Activated naive CD4-positive, alpha-beta T cell treated with anti-CD3 and anti-CD28 coated beads, Interleukin-2, amount 50 U/mL, for 72 hours (primary cell): ENCODE data around the gene OR10C1. TPM values are rescaled to one million over a fixed set of nuclear protein-coding genes. Genes with fewer than 3 reads are reported as not detected.
"Not testable (repeated sequence)": the region's sequence is repeated elsewhere in the genome, so short reads cannot be mapped to it uniquely, and the experiment has no call there.

Experiments used
- ATAC-seq, 2 donors: fragments of 150-1000 bp; cut with Tn5 transposase; 2 replicates each; pipeline ENCODE4 v1.10.0; 2021; ENCODE audit warnings: mild to moderate bottlenecking in 2 of 2, moderate library complexity in 2 of 2
- DNase-seq, 2 donors: peaks; one replicate each; pipeline ENCODE4 v3.0.0; 2021 to 2022; ENCODE audit warnings: low spot score in 2 of 2
- H3K27ac Mint-ChIP-seq, 2 donors: one replicate each; pipeline ENCODE4 v1.8.0; 2022; ENCODE audit warnings: mild to moderate bottlenecking in 2 of 2, mixed read lengths in 2 of 2
- H3K36me3 Mint-ChIP-seq, 2 donors: one replicate each; pipeline ENCODE4 v1.8.0; 2022; ENCODE audit warnings: mixed read lengths in 2 of 2
- H3K9me3 Mint-ChIP-seq, 2 donors: one replicate each; pipeline ENCODE4 v1.8.0; 2022; ENCODE audit warnings: mixed read lengths in 2 of 2
- total RNA-seq, 2 donors: library from RNA; stranded (reverse); gene quantifications; one replicate each; pipeline ENCODE4 v1.2.3, GENCODE V29; 2022

OR10C1 gene, protein sequence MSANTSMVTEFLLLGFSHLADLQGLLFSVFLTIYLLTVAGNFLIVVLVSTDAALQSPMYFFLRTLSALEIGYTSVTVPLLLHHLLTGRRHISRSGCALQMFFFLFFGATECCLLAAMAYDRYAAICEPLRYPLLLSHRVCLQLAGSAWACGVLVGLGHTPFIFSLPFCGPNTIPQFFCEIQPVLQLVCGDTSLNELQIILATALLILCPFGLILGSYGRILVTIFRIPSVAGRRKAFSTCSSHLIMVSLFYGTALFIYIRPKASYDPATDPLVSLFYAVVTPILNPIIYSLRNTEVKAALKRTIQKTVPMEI
- not detected for total RNA-seq

DNA sequence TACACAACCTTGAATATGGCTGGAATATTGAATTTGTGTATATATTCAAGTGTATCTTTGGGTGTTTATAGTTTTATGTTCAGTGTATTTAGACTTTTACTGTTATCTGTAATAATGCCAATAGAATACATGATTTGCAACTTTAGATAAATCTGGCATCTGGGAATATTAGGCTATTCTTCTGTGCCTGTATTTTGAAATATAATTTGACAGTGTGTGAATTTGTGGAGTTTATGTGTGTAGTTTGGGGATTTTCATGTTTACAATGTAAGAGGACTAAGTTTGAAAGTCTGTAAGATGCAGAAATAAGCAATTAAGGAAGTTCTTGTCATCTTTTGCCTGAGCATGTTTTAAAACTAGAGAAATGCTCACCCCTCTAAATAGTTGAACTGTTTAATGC lies at the start of gene OR10C1:
TSS of gene OR10C1 (plus strand) at position 301 of the 400 bp plus-strand sequence. CDS start 710 bp downstream, outside the sequence.
- ATAC-seq (no peak), DNase-seq (no peak)
- peaks cover 0 to 1% of the 10 kb centered on the region in 2 donors for H3K36me3 Mint-ChIP-seq
- no peak within 1 kb of the TSS for H3K27ac Mint-ChIP-seq
- peaks cover 0 to under 1% of the 10 kb centered on the region in 2 donors for H3K9me3 Mint-ChIP-seq

DNA sequence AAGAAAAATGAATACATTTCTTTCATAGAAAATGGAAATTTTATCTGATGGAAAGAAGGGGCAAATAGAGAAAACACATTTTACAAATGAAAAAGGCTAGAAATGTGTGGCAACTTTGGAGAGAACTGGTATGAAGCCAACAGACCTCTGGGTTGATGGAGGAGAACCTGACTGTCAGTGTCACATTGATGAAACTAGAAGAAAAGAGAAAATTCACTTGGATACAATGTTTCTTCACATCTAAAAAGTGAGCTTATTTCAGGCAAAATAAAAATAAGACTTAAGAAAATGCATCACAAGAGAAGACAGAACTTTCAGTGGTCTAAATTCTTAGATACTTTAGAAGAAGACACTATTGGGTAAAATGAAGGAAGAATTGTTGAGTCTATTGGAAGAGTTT lies 43.8 kb upstream of the OR10C1 start, which contains the start of gene OR12D2:
TSS of gene OR12D2 (plus strand) at position 301 of the 400 bp plus-strand sequence. CDS start 1,069 bp downstream, outside the sequence.
- DNase-seq (no peak), ATAC-seq (no peak)
- H3K9me3 Mint-ChIP-seq: peaks cover 0 to 1% of the 10 kb centered on the region in 2 donors
- H3K36me3 Mint-ChIP-seq: no peaks in the 10 kb centered on the region
- H3K27ac Mint-ChIP-seq: no peak within 1 kb of the TSS

DNA sequence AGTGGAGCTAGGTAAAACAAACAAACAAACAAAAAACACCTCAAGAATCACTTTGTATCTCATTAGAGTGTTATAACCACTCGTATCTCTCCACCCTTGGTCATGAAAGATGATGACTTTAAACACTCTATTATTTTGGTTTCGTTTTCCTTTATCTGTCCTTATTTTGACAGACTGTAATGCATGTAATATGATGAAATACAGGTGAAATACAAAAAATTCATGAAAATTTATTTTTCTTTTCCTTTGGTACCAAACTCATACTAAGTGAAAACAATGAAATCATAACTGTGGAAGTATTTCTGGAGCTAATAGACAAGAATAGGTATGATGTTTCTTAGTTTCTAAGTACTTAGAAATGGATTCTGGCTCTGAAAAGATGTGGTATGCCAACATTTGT lies 39.6 kb upstream of the OR10C1 start:
- no peak for ATAC-seq
- Mint-ChIP-seq H3K9me3 (peaks cover 0 to 6% of the 10 kb centered on the region in 2 donors), H3K27ac (no peak overlapping the region), H3K36me3 (no peaks in the 10 kb centered on the region)
- DNase-seq: no peak

DNA sequence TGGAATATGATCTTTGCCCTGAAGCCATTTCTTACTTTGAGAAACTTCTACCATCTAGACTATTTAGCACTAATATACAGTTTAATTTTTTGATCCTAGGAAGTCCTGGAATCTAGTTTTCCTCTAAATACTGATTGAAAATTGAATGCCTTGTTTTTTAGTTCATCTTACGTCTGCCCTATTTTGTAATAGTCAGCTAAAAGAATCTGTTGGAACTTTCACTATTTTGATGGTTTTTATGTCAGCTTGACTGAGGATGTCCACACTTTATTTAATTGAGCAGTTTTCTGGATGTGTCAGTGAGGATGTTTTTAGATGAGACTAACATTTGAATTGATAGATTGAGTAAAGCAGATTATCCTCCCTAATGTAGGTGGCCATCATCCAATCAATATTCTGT lies 35.3 kb upstream of the OR10C1 start:
- DNase-seq: no peak
- Mint-ChIP-seq H3K9me3 (peaks cover 0 to 6% of the 10 kb centered on the region in 2 donors), H3K36me3 (no peaks in the 10 kb centered on the region), H3K27ac (no peak overlapping the region)
- ATAC-seq: no peak

DNA sequence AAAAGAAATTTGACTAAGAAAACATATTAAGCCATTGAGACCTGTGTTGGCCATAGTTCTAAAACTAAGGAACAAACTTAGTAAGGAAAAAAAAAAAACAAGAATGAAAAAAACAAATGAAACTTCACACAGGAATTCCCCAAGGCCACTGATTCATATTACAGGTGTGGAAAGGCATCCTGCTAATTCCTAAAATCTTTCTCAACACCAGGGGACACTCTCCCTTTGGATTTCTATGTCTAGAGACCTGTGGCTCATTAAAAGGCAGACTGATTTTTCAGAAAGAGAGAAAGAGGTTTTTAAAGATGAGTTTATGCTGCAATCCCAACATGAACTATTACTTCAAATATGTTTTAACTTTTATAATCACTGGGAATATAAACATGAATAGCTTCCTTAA lies 24.5 kb upstream of the OR10C1 start, which contains the start of gene OR12D1:
TSS of gene OR12D1 (plus strand) at position 341 of the 400 bp plus-strand sequence.
- no peak for DNase-seq
- Mint-ChIP-seq H3K36me3 (peaks cover 0 to 18% of the 10 kb centered on the region in 2 donors), H3K9me3 (peaks cover 17% of the 10 kb centered on the region in 2 donors), H3K27ac (no peak within 1 kb of the TSS)
- ATAC-seq: no peak

DNA sequence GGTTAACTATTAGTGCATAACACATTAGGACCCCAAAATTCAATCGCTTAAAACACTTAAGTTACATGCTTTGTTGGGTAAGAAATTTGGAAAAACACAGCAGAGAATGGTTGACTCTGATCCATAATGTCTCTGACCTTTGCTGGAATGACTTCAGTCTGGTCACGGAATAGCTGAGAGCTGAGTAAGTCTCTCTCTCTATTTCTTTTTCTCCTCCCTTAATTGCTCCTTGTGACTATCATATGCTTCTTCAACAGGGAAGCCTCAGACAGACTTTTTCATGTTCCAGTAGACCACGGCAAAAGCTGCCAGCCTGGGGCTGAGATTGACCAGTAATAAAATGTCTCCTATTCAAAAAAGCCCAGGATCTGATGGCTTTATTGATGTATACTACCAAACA lies 19.6 kb upstream of the OR10C1 start:
- Mint-ChIP-seq H3K36me3 (no peaks in the 10 kb centered on the region), H3K9me3 (no peaks in the 10 kb centered on the region), H3K27ac (no peak overlapping the region)
- ATAC-seq: no peak
- no peak for DNase-seq

DNA sequence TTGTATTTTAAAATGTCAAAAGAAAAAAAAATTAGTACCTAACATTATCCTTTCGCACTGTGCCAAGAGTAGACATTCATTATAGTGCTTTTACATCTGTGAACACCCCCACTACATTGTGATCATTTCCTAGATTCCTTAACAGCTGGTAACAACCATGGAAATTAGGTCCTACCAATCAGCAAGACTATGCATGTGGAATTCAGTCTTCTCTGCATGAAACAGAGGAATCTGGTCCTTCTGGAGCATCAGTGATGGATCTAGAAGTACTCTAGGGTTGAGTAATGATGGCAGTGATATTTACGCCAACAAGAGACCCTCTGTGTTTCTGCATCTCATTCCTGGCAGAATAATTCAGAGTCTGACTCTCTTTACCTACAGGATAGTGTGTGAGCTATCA lies 14.9 kb upstream of the OR10C1 start:
- Mint-ChIP-seq H3K9me3 (no peaks in the 10 kb centered on the region), H3K27ac (no peak overlapping the region), H3K36me3 (no peaks in the 10 kb centered on the region)
- ATAC-seq (no peak), DNase-seq (no peak)

DNA sequence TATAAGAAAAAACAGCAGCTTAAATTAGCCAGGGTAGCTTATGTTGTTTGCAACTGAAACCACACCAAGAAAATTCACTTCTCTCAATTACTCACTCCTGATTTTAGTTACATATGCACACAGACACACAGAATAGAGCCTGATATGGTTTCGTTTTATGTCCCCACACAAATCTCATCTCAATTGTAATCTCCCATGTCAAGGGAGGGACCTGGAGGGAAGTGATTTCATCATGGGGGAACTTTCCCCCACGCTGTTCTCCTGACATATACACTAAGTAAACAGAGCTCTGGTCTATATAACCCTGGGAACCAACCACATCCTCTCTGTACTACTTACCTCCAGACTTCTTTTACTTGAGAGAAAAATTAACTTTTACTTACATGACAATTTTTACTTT lies 14.5 kb upstream of the OR10C1 start:
- ATAC-seq: peak; percentile 46 to 98
- Mint-ChIP-seq H3K9me3 (no peaks in the 10 kb centered on the region), H3K27ac (no peak overlapping the region), H3K36me3 (no peaks in the 10 kb centered on the region)
- no peak for DNase-seq

DNA sequence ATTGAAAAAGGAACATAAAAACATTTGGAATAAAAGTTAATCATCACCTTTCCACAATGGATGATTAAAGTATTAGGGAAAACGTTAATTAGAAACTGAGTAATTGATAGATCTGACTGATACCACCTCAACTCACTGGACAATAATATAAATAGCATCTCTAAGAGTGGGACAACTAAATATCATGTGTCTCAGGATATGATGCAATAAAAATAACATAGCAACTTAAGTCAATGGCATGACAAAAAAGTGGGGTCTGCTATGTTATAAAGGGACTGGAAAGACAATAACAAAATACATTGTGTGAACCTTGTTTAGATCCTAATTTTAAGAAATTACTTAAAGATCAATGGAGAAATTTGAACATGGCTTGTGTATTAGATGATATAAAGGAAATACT lies 14.0 kb upstream of the OR10C1 start:
- no peaks in the 10 kb centered on the region for H3K36me3 Mint-ChIP-seq
- ATAC-seq (no peak), DNase-seq (no peak)
- no peaks in the 10 kb centered on the region for H3K9me3 Mint-ChIP-seq
- no peak overlapping the region for H3K27ac Mint-ChIP-seq

DNA sequence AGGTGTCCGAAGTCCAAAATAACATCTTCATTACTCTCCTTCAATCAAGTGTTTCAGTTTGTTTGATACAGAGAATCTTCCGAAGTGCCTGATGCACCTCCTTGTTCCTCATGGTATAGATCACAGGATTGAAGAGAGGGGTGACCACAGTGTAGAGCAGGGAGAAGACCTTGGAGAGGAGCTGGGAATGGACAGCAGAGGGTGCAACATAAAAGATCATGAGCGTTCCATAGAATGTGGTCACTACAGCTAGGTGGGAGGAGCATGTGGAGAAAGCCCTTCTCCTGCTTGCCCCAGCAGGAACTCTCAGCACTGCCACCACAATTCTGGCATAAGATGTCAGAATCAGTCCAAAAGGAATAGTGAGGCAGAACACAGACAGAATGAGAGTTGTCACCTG lies 12.5 kb upstream of the OR10C1 start:
- no peaks in the 10 kb centered on the region for H3K36me3 Mint-ChIP-seq
- H3K9me3 Mint-ChIP-seq: no peaks in the 10 kb centered on the region
- no peak for DNase-seq
- no peak overlapping the region for H3K27ac Mint-ChIP-seq
- no peak for ATAC-seq

DNA sequence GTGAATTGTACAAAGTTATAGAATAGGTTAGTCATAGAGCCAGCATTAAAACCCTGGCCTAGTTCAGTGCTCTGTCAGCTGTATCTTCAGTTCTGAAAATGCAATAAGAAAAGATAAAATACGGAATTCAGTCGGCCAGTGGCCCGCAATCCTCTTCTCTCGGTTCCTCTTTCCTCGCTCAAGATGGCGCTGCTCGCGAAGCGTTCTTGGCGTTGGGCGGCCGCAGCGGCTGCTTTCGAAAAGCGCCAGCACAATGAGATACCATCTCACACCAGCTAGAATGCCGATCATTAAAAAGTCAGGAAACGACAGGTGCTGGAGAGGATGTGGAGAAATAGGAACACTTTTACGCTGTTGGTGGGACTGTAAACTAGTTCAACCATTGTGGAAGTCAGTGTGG lies 2.4 kb upstream of the OR10C1 start:
- not testable (repeated sequence) for ATAC-seq, H3K36me3 Mint-ChIP-seq, DNase-seq, H3K9me3 Mint-ChIP-seq, H3K27ac Mint-ChIP-seq

DNA sequence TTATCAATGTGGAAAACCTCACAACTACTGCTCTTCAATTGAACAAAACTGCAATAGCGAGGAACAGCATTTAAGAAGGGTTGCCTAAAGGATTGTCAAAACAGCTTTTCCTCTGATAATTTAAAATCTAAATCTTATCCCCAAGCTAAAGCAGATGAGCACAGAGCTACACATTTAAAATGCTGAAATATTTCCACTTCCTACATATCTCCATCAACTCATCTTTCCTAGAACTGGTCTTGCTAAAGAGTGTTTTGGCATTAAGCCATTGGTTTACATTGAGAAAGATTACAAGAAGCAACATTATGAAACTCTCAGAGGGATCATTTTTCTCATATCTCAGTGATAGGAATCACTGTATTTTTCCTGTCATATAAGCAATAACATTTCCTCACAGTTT lies 3.6 kb downstream of the OR10C1 start:
- peaks cover 3 to 7% of the 10 kb centered on the region in 2 donors for H3K9me3 Mint-ChIP-seq
- DNase-seq (no peak), ATAC-seq (no peak)
- H3K36me3 Mint-ChIP-seq: peaks cover 0 to 6% of the 10 kb centered on the region in 2 donors
- no peak overlapping the region for H3K27ac Mint-ChIP-seq

DNA sequence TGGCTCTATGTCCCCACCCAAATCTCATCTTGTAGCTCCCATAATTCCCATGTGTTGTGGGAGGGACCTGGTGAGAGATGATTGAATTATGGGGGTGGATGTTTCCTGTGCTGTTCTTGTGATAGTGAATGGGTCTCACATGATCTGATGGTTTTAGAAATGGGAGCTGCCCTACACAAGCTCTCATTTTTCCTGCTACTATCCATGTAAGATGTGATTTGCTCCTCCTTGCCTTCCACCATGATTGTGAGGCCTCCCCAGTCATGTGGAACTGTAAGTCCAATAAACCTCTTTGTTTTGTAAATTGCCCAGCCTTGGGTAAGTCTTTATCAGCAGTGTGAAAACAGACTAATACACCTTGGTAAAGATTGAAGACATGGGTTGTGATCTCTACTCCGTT lies 4.9 kb downstream of the OR10C1 start:
- H3K9me3 Mint-ChIP-seq, DNase-seq, ATAC-seq, H3K27ac Mint-ChIP-seq, H3K36me3 Mint-ChIP-seq: not testable (repeated sequence)

DNA sequence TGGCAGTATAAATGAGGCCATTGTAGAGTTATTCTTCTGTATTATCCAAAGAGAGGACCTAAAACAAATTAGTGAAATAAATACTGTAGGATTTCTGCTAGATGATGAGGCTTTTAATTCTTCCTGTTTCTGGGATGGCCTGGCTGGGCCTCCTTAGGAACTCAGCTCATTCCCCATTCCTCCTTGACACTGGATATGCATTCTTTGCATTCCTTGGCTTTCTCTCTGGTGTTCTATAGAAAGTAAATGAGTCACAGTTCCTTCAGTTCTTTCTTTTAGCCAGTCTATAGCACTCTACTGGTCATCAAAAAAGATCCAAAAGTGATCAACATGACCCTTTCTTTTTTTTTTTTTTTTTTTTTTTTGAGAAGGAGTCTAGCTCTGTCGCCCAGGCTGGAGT lies 8.6 kb downstream of the OR10C1 start:
- Mint-ChIP-seq H3K27ac (no peak overlapping the region), H3K9me3 (peaks cover 3 to 11% of the 10 kb centered on the region in 2 donors), H3K36me3 (peaks cover 0 to 6% of the 10 kb centered on the region in 2 donors)
- DNase-seq (no peak), ATAC-seq (no peak)

DNA sequence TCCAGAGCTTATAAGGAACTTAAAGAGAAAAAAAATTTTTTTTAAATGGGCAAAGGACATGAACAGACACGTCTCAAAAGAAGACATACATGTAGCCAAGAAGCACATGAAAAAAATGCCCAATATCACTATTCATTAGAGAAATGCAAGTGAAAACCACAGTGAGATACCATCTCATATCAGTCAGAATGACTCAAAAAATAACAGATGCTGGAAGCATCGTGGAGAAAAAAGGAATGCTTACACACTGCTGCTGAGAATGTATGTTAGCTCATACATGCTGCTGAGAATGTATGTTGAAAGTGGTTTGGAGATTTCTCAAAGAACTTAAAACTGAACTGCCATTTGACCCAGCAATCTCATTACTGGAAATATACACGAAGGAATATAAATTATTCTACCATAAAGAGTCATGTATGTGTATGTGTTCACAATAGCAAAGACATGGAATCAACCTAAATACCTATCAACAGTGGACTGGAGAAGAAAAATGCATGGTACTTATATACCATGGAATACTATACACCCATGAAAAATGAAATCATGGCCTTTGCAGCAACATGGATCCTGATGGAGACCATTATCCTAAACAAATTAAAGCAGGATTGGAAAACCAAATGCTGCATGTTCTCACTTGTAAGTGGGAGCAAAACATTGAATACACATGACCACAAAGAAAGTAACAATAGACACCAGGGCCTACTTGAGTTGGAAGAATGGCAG lies 12.5 kb downstream of the OR10C1 start:
- peaks cover 0 to 4% of the 10 kb centered on the region in 2 donors for H3K9me3 Mint-ChIP-seq
- H3K36me3 Mint-ChIP-seq: no peaks in the 10 kb centered on the region
- DNase-seq: no peak
- peak in 1 of 2 donors; percentile 61 for ATAC-seq
- no peak overlapping the region for H3K27ac Mint-ChIP-seq

DNA sequence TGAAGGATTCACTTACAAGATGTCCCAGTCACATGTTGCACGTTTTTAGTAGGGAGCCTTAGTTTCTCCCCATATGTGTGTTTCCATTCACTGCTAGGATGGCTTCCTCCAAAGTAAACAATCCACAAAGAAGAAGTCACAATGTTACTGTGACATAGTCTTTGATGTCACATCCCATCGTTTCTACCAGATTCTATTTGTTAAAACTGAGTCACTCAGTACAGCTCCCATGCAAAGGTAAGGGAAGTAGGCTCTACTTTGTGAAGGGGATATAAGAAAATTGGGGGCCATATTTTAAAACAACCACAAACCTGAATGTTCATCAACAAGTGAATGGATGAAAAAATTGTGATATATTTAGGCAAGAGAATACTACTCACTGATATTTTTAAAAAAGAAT lies 17.9 kb downstream of the OR10C1 start, which contains the start of the genes OR11A1 and OR2H1:
TSS of gene OR11A1 (minus strand) at position 101 of the 400 bp plus-strand sequence. CDS start 29,430 bp downstream, outside the sequence.
TSS of gene OR2H1 (plus strand) at position 185 of the 400 bp plus-strand sequence. CDS start 4,615 bp downstream, outside the sequence.
- Mint-ChIP-seq H3K27ac (no peak within 1 kb of the TSS), H3K9me3 (no peaks in the 10 kb centered on the region), H3K36me3 (no peaks in the 10 kb centered on the region)
- DNase-seq (no peak), ATAC-seq (no peak)

DNA sequence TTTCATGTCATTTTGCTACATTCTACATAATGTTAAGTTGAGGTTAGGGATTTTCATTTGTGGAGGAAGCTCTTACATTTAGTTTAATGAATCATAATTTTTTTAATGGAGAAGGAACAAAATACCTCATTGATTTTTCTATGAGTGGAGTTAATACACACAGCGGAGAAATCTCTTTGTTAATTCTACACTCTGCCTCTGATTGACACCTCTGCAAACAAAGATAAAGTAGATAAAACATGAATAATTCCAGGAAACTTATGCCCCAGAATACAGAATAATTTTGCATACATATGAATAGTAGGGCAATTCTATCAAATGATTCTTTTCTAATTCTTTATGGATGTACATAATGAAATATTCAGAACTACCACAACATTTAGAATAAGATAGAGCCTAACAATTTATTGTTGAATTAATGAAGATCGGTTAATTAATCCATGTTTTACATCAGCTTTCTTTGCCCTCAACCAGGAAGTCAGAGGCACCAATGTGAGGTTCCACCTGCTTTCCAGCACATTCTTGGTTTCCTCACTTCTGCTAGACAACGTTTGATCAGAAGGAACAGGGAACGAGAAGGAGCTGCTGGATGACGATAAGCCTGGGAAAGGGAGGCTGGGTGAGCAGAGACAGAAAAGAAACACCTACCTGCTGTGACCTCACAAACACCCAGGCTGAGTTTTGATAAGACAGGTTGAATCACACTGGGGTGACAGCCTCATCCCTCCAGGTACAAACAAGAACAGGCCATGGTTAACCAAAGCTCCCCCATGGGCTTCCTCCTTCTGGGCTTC lies 22.1 kb downstream of the OR10C1 start:
- H3K27ac Mint-ChIP-seq: no peak overlapping the region
- DNase-seq: no peak
- H3K9me3 Mint-ChIP-seq: no peaks in the 10 kb centered on the region
- ATAC-seq: no peak
- H3K36me3 Mint-ChIP-seq: no peaks in the 10 kb centered on the region
